SK-N-MC (cell line): Measurements from ENCODE around the gene GPRC5A.

Experiments
- EZH2 ChIP-seq: fragments of 200-600 bp; sonication (generic); IDR thresholded peaks from one replicate; pipeline ENCODE4 v1.6.1; 2017; ENCODE audit warnings: antibody characterized with exemption
- POLR2AphosphoS5 ChIP-seq: IDR thresholded peaks from 2 replicates; pipeline ENCODE4 v1.6.1; 2012; ENCODE audit warnings: mild to moderate bottlenecking, low read depth, low read length, borderline replicate concordance

DNA sequence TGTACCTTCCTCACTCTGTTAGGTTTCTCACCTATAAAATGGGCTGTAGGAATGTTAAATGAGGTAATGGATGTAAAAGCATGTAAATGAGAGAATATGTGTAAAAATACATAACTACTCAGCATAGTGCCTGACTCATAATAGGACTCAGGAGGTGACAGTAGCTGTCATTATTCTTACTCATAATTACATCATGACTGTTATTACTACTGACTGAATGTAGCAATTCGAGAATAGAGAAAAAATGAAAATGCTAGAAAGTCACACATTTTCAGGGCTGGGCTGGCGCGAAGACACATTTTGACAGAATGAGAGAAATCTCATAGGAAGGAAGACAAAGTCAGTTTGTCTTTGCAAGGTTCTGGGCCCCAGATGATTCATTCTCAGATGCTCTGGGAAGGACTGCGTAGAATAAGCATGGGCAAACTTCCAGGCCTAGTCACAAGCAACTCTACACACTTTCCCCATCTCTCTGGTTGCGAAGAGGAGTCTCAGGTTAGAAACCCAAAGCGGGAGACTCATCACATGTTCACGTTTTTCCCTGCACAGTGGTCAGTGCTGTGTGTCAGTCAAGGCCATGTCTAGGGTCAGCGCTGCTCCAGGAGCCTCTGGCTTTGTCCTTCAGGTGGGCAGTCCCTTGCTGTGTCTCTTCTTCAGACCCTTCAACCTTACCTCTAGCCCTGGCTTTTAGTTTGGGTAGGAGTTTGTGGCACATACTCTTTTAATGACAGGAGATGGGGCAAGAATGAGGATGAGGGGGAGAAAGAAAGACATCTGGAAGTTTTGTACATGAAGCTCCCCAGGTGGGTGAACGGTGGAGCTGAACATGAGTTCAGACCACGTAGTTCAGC, 8.4 kb downstream of the GPRC5A start:
- TF ChIP-seq POLR2AphosphoS5, result no peak
- no peak for TF ChIP-seq EZH2
